GM19324 (cell line): Measurements from ENCODE around the gene ZNF485.
A peak's percentile ranks its signal among the peaks of the same experiment; 100 is the strongest.
"Not testable (repeated sequence)": the region's sequence is repeated elsewhere in the genome, so short reads cannot be mapped to it uniquely, and the experiment has no call there.

ENCODE experiments used
- ATAC-seq: cut with Tn5 transposase; IDR thresholded peaks from one replicate; pipeline ENCODE4 v1.9.1; 2021; ENCODE audit warnings: mild to moderate bottlenecking, moderate library complexity; ENCODE audit not compliant: unreplicated experiment, low FRiP score

ZNF485 gene

GRCh38 chr10:43601576-43601975, 4.7 kb upstream of the ZNF485 start:
- not testable (repeated sequence) for ATAC-seq

DNA sequence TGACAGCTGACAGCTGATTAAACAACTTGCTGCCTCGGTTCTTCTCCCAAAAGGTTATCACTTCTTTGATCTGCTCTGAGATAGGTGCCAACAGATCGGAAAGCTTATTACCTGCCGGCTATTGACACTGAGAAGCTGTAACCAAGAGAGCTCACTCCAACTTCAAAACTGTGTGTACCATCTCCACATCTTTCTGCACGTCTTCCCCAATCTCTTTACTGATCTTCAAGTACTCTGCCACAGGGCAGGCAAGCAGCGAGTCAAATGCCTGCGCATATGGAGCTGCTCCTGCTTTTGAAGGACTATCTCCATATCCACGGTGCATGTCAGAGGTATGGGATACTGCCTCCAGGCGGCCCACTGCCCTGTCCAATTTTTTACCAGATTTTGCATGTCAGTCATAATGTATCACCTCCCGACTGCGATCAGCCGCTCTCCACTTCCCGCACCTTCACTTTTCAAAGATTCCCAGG, 352 bp upstream of the ZNF485 start:
- peak; percentile 31 for ATAC-seq

GRCh38 chr10:43607199-43607573, 948 bp downstream of the ZNF485 start:
- ATAC-seq, result no peak

DNA sequence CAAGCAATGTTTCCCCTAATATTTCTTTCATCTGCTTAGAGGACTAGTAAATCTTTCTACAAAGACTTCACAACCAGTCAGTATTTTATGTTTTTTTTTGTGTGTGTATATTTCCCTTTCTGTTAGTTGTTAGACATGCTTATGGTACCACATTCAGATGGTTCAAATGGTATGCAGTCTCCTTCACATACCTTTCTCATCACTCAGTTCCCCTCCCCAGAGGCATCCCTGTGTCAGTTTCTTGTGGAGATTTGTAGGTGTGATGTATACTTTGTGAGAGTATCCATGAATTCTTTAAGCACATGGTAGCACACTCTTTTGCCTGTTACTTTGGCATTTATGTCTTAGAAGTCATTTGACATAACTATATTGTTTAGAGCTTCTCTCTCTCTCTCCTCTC, 4.4 kb downstream of the ZNF485 start:
- no peak for ATAC-seq

GRCh38 chr10:43616697-43617370, 10.6 kb downstream of the ZNF485 start:
- ATAC-seq, result no peak

GRCh38 chr10:43619368-43619767, 13.1 kb downstream of the ZNF485 start:
- no peak for ATAC-seq

DNA sequence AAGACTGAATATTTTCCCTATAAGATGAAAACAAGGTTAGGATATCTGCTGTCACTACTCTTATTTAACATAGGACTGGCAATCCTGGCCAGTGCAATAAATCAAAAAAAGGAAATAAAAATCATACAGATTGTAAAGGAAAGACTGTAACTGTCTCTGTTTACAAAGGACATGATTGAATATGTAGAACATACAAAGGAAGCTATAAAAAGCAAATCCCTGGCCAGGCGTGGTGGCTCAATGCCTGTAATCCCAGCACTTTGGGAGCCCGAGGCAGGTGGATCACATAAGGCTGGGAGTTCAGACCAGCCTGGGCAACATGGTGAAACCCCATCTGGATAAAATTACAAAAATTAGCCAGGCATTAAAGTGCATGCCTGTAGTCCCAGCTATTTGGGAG, 15.8 kb downstream of the ZNF485 start:
- ATAC-seq, result no peak

DNA sequence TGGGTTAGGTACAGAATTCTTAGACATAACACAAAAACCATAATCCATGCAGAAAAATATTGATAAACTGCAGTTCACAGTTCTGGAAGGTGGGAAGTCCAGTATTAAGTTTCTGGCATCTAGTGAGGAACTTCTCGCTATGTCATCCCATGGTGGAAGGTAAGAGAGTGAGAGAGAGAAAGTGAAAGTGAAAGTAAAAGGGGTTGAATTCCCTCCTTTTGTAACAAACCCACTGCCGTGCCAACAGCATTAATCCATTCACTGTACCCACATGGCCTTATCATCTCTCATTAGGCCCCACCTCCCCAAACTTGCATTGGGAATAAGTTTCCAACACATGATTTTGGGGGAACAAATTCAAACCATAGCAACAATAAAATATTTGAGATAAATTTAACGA, 17.1 kb downstream of the ZNF485 start:
- no peak for ATAC-seq

- ATAC-seq, result no peak
Measured at GRCh38 chr10:43627942-43628341, 21.7 kb downstream of the ZNF485 start.

DNA sequence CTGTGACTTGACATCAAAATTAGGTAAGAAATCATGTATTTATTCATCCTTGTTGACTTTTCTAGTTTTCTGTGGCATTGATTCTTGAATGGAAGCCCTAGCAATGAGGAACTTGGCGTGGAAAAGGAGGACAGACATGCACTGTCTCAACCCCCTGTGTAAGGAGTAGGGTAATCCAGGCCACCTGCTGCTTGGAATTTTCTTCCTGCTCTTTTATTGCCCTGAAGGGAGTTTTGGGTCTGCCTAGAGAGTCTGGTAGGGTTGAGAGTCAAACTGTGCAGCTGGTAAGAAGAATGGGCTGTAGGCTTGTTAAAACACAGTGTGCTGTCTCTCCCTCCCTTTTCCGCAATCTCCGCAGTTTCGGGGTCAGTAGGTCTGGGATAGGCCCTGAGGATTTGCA, 22.7 kb downstream of the ZNF485 start:
- no peak for ATAC-seq

- ATAC-seq, result not testable (repeated sequence)
Measured at GRCh38 chr10:43635816-43636215, 29.6 kb downstream of the ZNF485 start.

- no peak for ATAC-seq
Measured at GRCh38 chr10:43640603-43641002, 34.4 kb downstream of the ZNF485 start.

GRCh38 chr10:43644252-43644651, 38.0 kb downstream of the ZNF485 start:
- no peak for ATAC-seq

DNA sequence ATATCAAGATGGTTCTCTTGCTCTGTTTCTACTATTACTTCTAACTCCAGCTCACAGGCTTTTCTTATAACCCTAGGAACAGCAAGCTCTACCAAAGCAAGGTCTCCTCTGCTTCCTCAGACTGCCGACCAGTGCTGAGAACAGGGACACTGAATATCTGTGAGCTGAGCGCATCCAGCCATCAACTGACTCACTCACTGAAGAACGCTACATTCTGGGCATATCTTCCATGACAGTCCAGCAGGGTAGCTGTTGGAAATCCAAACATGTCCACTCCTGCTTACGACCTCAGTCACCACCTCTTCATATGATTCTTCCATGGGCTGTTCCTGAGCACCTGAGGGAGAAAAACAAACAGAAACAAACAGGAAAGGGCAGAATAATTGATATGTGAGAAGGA, 39.6 kb downstream of the ZNF485 start:
- no peak for ATAC-seq

DNA sequence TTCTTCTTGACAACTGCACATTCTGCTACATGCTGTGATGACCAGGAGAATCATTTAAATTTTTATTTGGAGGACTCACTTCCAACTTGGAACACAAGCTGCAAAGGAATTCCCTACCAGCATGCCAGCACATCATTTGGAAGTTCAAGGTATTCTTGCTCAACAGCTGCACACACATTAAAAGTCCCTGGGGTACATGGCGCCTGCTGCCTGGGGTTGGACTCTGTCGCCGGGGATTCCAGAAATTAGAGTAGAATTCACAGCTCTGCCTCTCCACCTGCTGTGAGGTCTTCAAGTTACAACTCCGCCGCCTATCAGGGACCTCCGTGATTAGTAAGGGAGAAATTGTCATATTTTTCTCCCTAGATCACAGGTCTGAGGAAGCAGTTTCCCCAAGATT, 41.3 kb downstream of the ZNF485 start:
- ATAC-seq, result no peak

DNA sequence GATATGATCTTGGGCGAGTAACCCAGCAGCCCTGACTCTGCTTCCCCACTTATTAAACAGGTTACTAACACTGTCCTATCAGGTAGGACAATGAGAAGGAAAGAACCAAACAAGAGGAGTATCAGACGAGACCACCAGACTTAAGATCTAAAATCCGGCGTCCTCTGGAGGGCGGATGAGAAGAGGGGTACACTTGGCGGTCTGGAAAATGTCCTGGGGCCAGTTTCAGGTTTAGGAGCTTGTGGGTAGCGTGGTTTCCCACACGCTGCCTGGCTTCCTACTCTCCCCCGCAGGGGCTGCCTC, 41.8 kb downstream of the ZNF485 start:
- ATAC-seq, result no peak

- ATAC-seq, result peak; percentile 99
Measured at GRCh38 chr10:43648398-43649184, 42.4 kb downstream of the ZNF485 start, which contains the start of gene ZNF32. TSS of gene ZNF32 (minus strand) at chr10:43648881. CDS start at chr10:43646133, 2,748 bp downstream.

GRCh38 chr10:43649185-43649523, 42.9 kb downstream of the ZNF485 start:
- no peak for ATAC-seq

GRCh38 chr10:43653746-43654145, 47.5 kb downstream of the ZNF485 start:
- no peak for ATAC-seq

DNA sequence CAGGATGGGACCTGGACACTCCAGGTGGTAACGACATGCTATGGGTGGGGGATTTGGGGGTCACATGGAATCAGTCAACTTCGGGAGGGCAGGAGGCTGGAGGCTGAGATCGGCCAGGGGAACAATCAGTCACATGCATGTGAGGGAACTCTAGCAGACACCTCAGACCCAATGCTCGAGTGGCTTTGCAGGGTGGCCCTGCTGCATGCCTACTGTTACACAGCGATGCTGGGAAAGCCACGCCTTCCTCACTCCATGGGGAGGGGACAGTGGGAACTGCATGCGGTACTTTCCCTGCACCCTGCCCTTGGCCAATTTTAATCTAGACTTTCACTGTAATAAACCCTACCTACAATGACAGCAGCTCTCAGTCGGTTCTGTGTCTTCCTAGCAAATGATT, 49.1 kb downstream of the ZNF485 start:
- no peak for ATAC-seq

DNA sequence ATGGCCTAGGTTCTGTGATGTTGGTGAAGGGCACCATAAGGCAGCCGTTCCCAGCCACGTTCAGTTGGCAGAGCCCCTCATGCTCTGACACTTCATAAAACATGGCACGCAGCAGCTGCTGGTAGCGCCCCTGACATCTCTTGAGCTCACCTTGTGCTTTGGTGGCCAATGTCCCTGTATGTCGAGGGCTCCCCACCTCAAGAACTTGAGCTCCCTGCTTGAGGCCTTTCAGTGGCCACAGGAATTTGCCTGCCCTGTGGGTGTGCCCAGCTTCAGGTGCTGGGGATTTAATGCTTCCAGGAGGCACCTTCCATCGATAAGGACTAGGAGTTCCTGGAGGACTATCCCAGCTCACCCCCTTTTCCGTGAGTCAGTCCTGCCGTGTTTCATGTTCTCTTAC, 52.0 kb downstream of the ZNF485 start:
- ATAC-seq, result no peak

GRCh38 chr10:43665054-43665453, 58.8 kb downstream of the ZNF485 start:
- ATAC-seq, result no peak
